ENCODE data around the gene GFER. TPM values are rescaled to one million over a fixed set of nuclear protein-coding genes. Genes with fewer than 3 reads are reported as not detected.
A peak's percentile ranks its signal among the peaks of the same experiment; 100 is the strongest.

The GFER gene
- total and polyA plus RNA-seq, 9 of the 15 experiments (the other 6 are each of a cell fraction or from before 2014, with no cell fraction given): 4.3 to 53.7 (median 19.8) TPM

GRCh38 chr16:2009791-2010510 lies 26.0 kb downstream of the GFER start, which contains the start of gene ZNF598 (continued):
- TF ChIP-seq COPS2 (conservative IDR thresholded peaks at IDR 0.05) (no peak), ZNF324 (CRISPR knock-in tag; IDR thresholded peaks at IDR 0.05) (no peak), ZFP91 (CRISPR knock-in tag; IDR thresholded peaks at IDR 0.05) (no peak), CBX3 (IDR thresholded peaks at IDR 0.05; ENCODE audit: borderline replicate concordance in 1 of 2, low read length in 2 of 2) (peak in 1 of 2 experiments; percentile 20; a peak in 1 of 3 replicates), ZNF224 (CRISPR knock-in tag; IDR thresholded peaks at IDR 0.05) (no peak), HNRNPH1 (optimal IDR thresholded peaks at IDR 0.05; ENCODE audit: low read depth, low read length) (no peak), EP400 (IDR thresholded peaks at IDR 0.05) (peak; percentile 99), CHD7 (IDR thresholded peaks at IDR 0.05; ENCODE audit: low read depth, low read length) (no peak), GATA2 (CRISPR knock-in tag; IDR thresholded peaks at IDR 0.05) (no peak), GATAD2B (IDR thresholded peaks at IDR 0.05; ENCODE audit: borderline replicate concordance) (peak; percentile 76), L3MBTL2 (IDR thresholded peaks at IDR 0.05) (peak; percentile 85), ERF (CRISPR knock-in tag; IDR thresholded peaks at IDR 0.05) (0 out of 2 replicates have a peak, but pooled peaks have one; percentile 48), ZEB2 (IDR thresholded peaks at IDR 0.05) (peak; percentile 10; the same call in 1 of the 2 replicates), RB1 (IDR thresholded peaks at IDR 0.05; ENCODE audit: low read depth) (peak; percentile 69), BDP1 (IDR thresholded peaks at IDR 0.05; ENCODE audit: insufficient read depth, insufficient read length) (no peak)
